ENCODE results near the gene TARBP1.
"Not testable (repeated sequence)": the region's sequence is repeated elsewhere in the genome, so short reads cannot be mapped to it uniquely, and the experiment has no call there.

The TARBP1 gene

GRCh38 chr1:234504969-234505768 lies 26.2 kb upstream of the TARBP1 start:
- DNase-seq (ENCODE audit: low spot score) = no peak

GRCh38 chr1:234504251-234504650 lies 25.3 kb upstream of the TARBP1 start:
- DNase-seq (ENCODE audit: low spot score) = not testable (repeated sequence)

GRCh38 chr1:234503193-234504050 lies 24.4 kb upstream of the TARBP1 start:
- DNase-seq (ENCODE audit: low spot score) = no peak

- DNase-seq (ENCODE audit: low spot score) = no peak
Observed at GRCh38 chr1:234502785-234503184, 23.8 kb upstream of the TARBP1 start.

GRCh38 chr1:234500269-234500668 lies 21.3 kb upstream of the TARBP1 start:
- peak; percentile 42 for DNase-seq (ENCODE audit: low spot score)

- DNase-seq (ENCODE audit: low spot score) = no peak
Observed at GRCh38 chr1:234499943-234500245, 20.9 kb upstream of the TARBP1 start.

GRCh38 chr1:234499119-234499942 lies 20.4 kb upstream of the TARBP1 start:
- peak; percentile 87 for DNase-seq (ENCODE audit: low spot score)

- DNase-seq (ENCODE audit: low spot score) = peak; percentile 38
Observed at GRCh38 chr1:234498448-234499118, 19.6 kb upstream of the TARBP1 start.

DNA sequence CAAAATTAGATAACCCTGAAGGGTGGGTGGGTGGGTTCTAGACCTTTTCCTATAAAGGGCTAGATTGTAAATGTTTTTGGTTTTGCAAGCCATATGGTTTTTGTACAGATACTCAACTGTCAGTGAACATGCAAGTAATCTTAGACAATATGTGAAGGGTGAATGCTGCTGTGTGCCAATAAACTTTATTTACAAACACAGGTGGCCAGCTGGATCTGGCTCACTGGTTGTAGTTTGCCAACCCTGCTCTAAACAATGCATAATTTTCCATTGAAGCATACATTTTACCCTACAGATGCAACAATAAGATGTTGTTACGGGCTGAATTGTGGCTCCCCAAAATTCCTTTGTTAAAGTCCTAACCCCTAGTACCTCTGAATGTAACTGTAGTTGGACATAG lies 18.6 kb upstream of the TARBP1 start:
- no peak for DNase-seq (ENCODE audit: low spot score)

GRCh38 chr1:234495231-234495990 lies 16.4 kb upstream of the TARBP1 start:
- peak; percentile 65 for DNase-seq (ENCODE audit: low spot score)

- no peak for DNase-seq (ENCODE audit: low spot score)
Observed at GRCh38 chr1:234494049-234494448, 15.1 kb upstream of the TARBP1 start.

GRCh38 chr1:234490793-234491479 lies 12.0 kb upstream of the TARBP1 start:
- no peak for DNase-seq (ENCODE audit: low spot score)

- DNase-seq (ENCODE audit: low spot score) = no peak
Observed at GRCh38 chr1:234489698-234490077, 10.7 kb upstream of the TARBP1 start.

DNA sequence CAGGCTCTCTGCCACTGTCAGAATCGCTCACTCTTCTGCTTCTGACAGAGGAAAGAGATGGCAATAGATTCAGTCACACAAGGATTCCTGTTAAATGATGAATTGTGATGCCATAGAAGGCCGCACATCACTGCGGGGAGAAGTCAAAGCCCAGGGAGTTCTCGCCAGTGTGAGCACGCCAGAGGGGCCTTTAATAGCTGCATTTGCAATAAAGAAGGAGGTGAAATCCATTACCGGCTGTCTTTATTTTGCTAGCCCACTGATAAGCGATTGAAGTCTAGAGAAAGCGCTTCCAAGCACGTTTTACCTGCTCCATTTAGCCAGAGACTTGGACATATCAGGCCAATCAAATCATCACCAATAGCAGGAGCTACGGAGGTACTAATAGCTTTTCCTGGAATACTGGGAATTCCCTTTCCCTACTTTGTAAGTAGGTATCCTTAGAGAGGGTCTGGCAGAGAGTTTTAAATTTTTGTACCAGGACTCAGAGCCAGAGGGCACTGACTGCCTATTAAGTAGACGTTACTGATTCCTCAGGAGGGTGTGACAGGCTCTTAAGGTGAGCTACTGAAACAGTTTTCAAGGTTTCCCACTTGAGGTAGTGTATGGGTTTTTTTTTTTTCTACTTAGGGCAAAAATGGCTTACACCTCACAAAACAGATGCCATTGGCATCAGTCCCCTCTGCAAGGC lies 10.2 kb upstream of the TARBP1 start:
- DNase-seq (ENCODE audit: low spot score) = no peak

DNA sequence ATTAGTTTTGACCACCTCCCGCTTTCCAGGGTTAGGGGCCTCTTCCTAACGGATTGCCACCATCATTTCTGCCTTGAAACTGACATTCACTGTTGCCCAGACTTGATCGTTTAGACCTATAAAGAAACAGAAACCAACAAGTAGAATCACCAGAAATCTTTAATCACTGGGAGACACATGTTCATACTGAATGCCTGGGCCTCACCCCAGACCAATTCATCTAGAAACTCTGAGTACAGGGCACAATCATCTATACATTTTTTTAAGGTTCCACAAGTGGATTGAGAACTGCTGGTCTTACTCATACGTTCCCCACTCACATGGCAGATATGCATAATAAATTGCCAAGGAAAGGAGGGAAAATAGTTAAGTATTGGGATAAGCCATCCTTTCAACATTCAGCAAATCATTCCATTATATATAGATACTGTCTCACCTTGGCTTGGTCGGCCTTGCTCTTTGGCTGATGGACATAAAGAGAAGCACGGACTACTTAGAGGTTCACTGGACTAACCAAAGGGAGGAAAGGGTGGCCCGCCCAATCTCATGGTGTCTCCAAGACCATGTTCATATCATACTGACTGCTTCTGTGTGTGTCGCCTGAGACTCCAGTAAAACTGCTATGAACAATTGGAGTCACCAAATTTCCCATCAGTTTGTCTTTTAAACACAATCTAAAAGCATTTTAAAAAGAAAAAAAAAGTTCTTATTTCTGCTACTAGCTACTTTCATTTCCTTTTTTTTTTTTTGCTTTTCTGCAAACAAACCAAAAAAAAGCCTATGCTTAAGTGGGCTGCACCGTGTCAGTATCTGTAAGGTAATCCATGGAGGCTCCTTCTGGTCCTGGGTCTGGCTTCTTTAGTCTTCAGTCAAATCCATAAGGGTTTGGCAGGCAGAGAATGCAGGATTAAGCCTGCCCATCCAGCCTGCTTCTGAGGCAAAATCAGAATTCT lies 9.4 kb upstream of the TARBP1 start:
- DNase-seq (ENCODE audit: low spot score) = peak; percentile 86

DNA sequence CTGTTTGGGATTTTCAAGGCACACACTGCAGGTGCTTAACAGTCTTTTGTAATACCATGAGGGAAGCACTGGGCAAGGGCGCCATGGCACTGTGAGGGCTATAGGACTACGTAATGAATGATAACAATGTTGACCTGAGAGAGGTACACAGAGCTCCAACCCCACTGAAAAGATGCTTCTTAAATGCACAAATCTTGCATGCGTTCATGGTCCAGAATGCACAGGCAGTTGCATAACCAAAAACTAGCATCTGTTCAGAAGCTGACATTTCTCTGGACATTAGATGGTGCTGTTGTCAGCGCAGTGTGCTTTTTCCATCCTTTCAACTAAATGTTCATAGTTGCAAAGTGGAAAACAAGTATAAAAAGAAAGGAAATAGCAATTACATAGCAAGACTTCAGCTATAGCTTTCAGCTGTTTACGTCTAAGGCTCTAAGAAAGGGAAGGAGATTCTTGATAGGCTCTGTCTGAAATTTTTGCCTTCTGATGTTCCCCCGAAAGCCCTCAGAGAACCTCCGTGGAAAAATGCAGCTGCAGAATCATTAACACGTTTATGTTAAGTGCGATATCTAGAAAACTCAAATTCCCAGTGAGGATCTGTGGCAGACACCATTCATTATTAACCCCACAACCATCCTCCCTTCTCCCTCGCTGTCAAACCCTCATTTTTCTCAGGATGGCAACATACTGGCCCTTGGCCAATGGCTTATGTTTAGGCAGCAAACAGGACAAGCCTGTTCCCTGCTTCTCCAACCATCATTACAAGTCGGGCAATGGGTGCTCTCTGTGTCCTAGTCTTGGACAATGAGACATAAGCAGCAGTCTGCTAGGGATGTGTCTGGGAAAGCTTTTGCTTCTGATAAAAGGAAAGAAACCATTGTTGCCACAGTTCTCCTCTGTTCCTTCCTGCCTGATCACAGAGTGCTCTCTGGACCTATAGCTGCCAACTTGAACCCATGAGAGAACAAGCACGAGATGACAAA lies 8.2 kb upstream of the TARBP1 start:
- DNase-seq (ENCODE audit: low spot score) = peak; percentile 54

- no peak for DNase-seq (ENCODE audit: low spot score)
Observed at GRCh38 chr1:234484991-234485739, 6.2 kb upstream of the TARBP1 start.
